UCSD-AML1 (cell line): ENCODE measurements around the gene TBCEL.
"Not testable (repeated sequence)": the region's sequence is repeated elsewhere in the genome, so short reads cannot be mapped to it uniquely, and the experiment has no call there.

ENCODE experiments used
- DNase-seq: peaks from one replicate; lab custom pipeline; 2025; ENCODE audit not compliant: unreplicated experiment; lab: John Stamatoyannopoulos, UW

TBCEL gene

DNA sequence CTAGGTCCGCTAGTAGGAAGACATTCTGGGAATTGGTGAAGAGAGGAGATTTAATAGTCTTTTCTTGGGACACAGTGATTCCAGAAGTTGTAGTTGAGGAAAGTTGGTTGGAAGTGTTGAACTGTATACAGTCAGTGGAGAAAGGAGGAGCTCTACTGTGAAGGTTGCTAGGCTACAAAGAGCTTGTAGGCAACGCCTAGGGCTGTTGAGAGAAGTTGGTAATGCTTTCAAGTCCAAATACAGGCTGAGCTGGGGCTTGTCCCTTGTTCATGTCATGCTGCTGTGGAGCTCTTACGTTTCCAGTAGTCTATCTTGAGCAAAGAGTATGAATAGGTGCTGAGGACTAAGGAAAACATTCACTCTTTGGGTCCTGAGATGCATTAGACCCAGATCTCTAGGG lies 1.1 kb downstream of the TBCEL start:
- DNase-seq = no peak

DNA sequence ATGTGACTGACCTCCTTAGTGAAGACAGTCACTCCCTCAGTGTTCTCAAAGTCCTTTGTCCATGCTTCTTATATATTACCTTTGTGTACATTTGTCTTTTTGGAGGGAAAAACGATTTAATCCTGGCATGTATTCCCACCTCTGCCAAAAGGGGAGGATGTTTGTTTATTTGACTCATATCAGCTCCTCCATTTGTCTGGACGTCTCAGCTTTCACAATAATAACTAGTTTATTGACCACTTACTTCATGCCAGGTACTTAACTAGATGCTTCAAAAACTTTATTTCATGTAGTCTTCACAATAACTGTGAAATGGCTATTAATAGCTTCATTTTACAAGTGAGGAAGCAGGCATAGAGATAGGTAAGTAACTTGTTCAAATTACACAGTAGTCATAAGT lies 5.3 kb downstream of the TBCEL start:
- no peak for DNase-seq

DNA sequence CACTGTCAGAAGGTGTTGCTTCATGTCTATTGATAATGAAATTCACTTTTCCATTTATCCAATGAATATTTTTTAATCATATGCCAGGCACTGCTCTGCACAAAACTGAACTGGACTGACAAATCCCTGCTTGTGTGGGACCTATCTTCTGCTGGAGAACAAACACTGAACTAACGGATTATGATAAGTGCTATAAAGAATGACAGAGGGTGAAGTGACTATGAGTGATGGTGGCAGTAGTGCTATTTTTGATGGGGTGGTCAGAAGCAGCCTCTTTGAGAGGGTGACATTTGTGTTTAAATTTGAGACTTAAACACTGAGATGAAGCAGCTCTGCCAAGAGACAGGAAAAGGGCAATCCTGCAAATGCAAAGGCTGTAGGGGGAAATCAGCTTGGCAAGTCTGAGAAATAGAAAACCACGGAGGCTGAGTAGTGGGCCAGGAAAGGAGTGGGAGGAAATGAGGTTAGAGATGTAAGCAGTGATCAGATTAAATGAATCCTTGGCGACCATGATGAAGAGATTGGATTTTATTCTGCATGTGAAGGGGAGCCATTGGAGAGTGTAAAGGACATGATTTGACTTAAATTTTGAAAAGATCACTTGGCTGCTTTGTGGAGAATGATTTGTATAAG lies 6.0 kb downstream of the TBCEL start:
- DNase-seq = no peak

DNA sequence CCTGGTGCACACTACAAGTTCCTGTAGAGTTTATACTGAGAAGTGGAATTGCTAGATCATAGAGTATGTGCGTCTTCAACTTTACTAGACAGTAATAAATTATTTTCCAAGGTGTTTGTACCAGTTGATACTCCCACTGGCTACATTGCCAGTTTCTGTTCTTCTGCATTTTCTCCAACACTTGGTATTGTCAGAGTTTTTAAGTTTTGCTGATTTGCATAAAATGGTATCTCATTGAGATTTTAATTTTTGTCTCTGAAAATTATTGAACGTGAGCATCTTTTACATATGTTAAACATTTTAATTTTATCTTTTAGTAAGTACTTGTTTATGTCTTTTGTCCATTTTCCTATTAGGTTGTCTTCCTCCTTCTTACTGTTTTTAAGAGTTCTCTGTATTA lies 7.3 kb downstream of the TBCEL start:
- no peak for DNase-seq

DNA sequence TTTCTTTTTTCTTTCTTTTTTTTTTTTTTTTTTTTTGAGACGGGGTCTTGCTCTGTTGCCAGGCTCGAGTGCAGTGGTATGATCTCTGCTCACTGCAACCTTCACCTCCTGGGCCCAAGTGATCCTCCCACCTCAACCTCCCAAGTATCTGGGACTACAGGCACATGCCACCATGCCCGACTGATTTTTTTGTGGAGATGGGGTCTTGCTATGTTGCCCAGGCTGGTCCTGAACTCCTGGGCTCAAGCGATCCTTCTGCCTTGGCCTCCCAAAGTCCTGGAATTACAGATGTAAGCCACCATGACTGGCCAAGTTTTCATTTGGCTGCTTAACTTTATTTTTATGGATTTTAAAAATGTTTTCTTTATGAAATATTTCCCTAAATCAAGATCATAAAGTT lies 7.7 kb downstream of the TBCEL start:
- DNase-seq = not testable (repeated sequence)

DNA sequence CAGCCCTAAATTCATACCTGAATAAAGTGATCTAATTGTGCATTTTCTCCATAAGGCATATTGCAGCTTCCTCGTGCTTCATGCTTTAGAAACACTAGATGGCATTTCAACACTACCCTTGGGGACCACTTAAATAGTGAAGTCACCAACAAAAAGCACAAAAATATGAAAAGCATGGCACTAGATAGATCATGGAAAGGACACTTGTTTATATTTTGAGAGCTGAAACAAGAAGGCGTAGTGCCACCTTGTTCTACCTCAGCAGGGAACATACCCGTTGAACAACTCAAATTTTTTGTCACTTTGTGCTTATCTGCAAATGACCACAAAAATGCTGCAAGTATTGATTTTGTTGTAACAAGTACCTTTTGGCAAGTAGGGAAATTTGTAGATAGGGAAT lies 8.6 kb downstream of the TBCEL start:
- DNase-seq = no peak

DNA sequence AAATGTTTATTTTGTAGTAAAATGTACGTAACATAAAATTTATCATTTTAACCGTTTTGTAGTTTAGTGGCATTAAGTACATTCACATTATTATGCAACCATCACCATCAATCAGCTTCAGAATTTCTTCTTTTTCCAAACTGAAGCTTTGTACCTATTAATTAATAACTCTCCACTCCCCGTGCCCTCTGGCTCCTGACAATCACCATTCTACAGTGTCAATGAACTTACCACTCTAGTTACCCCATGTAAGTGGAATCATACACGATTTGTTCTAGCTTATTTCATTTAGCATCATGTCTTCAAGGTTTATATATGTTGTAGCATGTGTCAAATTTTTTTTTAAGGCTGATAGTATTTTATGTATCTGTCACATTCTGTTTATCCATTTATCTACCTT lies 9.7 kb downstream of the TBCEL start:
- DNase-seq = no peak

DNA sequence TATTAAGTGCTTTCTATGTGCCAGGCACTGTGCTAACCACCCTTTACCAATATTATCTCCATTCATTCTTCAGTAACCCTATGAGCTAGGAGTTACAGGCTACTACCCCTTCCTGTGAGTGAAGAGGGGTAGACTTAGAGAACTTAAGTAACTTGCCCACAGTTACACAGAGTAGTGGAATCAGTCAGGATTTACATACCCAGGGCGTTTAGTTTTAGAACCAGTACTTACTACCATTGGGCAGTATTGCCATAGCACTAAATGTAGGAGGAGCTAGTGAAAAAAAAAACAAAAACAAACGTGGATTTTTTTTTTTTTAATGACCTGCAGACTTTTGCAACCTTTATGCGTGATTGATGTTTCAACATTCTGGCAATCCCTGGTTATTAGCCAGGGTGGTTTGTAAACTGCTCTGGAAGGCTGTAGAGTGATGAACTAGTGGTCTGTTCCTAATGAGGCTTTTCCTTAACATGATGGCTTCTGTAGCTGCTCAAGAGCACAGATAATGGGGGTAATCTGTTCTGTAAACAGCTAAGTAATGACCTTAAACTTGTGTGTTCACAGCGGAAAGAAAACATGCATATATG lies 11.4 kb downstream of the TBCEL start:
- DNase-seq = no peak

DNA sequence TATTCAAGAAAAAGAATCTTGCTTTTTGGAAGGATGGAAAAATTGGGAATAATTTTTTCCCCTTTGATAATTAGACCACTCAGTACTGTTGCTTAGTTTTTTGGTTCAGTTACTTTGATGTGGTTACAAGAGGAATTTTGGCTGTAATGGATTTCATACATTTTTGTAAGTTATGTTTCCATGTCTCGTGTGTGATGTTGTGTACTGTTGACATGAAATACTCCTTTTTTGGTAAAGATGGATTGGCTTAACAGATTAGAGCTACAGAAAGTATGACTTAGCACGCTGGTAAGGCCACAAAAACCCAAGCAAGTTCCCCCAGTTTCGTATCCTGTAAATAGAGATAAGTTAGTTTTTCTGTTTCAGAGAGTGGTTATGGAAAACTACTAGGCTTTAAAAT lies 11.9 kb downstream of the TBCEL start:
- DNase-seq = no peak

DNA sequence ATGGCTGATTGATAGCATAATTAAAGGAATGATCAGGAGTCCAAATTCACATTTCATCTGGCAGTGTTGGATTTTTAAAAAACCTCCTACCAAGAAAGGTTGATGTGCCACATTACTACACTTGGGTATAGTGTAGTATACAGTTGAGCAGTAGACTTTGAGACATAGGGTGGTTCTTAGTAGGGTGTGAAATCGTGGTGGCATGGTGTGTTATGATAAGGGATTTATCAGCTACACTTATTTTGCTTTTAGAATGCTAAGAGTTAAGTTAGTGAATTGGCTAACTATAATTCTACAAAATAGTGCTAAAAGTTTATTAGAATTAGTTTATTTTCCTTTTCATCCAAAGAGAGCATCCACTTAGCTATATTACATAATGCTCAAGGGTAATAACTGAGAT lies 13.1 kb downstream of the TBCEL start:
- no peak for DNase-seq

DNA sequence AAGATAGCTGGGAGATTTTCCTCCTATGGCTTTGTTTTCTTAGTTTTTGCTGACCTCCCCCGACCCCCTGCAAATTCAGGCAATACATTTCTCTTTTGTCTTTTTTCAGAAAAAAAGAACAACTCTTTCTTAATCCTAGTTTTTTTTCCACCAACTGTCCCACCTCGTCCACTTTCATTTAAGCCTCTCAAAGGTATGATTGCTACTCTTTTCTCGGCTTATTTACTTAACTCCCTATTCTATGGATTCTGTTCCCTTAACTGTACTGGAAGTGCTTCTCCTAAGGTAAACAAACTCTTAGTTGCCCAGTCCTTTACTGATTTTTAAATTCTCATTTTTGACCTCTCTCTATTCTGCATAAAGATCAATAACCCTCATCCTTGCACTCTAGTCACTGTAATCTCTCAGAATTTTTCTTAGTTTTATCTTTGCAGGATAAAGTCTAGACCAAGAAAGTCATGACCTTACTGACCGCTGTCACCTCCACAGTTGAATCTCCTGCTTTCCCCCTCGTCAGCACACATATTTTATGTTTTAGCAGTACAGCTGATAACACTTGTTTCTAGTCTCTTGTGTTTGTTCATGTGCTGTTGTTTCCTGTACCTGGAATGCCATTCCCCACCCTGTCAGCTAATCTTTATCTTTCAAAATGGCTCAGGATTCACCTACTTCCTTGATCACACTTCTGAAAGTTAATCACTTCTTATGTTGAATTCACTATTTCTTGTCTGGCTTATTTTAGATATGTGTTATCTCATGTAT lies 14.9 kb downstream of the TBCEL start:
- no peak for DNase-seq

DNA sequence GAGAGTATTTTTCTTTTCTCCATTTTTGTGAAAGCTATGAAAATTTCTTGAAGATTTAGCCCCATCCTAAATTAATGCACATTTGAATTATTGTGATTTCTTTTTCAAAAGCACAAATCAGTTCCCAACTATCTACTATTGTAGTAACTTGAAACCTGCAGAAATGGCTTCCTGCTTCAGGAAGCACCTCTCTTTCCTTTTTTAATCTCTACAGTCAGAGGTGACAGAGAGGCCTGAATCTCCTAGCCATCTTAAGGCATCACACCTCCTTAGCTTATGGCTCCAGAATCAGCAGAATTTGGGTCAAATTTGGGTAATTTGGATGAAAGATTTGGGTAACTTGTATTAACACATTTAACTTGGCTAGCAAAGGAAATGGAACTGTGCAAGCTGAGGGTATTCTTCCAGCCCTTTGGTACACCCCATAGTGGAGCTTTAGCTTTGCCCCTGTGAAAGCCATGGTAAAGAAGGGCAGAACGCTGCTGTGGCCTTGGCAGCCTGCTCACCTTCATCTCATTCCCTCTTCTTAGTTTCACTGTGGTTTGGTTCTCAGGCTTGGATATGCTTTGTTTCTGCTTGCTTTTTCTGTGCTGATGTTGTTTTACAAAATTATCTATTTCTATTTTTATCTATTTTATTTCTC lies 16.2 kb downstream of the TBCEL start:
- no peak for DNase-seq

DNA sequence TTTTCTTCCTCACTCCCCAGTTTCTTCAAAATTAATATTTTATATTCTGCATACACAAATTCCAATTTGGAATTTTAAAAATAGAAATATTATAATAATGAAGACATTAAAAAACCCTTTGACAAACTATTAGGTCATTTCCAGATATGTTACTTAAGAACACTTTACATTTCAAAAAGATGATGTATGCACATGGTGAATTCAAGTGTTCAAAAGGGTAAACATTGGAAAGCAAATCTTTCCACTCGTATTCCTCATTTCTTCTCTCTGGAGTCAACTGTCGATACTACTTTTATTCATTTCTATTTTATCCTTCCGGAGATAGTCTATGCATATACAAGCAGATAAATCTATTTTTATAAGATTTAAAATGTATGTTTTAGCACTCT lies 16.7 kb downstream of the TBCEL start:
- no peak for DNase-seq

DNA sequence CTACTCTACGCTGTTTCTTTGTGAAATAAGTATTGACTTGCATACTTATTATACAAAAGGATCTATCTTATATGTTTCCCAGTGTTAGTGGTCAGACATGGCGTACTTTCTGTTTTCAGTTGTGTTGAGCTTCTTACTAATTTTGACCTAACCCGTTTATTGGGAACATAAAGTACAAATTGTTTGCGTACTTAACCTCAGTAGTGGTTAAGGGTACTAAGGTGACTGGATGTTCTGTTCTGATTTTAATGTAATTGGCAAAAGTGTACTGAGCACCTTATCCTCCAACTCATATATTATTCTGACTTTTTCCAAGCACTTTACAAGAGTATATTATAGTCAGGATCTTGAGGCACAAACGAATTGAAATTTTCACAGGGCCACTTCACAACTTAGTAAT lies 17.2 kb downstream of the TBCEL start:
- no peak for DNase-seq

DNA sequence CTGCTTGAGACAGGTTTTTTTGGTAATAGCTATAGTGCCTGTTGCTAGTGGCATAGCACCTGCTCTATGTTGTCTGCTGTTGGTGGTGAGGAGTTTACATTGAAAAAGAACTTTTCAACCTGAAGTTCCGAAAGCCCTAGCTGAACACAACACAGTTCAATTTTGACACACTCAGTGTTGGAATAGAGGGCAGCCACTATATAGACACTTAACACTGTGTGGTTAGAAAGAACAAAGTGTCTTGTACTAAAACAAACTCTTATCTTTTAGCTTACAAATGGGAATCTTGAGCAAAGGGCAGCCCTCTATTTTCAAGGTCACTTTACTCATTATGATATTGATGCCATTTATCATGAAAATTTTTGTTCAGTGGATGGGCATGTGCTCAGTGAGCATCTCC lies 18.4 kb downstream of the TBCEL start:
- no peak for DNase-seq

DNA sequence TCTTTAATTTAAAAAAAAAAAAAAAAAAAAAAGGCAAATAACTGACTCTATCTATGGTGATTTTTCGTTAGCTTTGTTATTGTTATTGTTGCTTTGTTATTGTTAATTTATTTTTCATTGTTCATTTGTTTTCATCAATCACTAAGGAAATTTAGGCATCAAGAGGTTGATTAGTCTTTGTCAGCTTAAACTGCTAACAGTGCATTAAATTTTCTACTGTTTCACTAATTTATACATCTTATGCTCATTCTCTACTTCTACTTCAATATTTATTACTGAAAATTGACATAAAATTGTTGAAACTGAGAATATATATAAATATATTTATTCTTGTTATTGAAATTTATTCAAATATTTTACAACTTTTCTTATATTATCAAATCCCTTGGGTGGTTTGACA lies 24.0 kb downstream of the TBCEL start:
- no peak for DNase-seq

DNA sequence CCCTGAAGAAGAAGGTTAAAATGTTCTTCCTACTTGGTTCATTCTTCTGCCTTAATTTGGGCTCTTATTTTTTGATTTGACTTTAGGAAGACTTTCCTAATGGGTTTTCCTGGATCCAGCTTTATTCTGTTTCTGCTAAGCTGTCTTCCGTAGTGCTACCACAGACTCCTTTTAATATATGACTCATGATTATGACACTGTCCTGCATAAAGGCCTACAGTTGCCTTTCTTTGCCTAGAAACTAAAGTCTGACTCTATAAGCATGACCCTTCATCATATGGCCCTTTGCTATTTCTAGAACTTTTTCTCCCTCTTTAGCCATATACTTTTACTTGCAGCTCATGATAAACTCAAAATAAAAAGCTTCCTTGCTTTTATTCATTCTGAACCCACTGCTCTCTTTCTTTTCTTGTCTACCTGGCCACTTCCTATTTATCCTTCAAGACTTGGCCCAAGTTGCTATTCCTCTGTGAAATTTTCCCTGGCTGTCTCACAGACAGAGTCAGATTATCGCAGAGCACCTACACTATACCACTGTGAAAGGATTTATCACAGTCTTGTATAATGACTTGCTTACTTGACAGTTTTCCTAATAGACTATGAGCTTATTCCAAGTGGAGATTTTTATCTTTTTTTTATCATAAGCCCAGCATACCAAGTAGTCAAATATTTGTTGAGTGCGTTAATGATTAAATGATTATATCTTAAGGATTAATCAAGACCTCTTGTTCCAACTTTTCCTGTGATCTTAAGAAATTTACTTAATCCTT lies 24.7 kb downstream of the TBCEL start:
- no peak for DNase-seq

DNA sequence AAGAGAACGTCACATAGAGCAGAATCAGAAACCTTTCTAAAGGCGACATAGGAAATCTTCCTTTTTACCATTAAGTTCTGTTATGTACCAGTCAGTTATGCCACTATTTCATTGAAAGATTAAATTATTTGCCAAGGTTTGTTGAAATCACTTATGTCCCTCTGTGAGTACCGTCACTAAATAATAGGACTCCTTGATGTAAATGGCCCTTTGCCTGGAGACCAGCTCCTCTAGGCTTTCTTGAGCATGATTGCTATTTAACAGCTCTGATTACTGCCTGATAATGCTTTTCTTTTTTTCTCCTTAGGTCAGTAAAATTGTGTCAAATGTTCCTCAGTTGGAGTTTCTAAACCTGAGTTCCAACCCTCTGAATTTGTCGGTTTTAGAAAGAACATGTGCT lies 29.3 kb downstream of the TBCEL start:
- no peak for DNase-seq

DNA sequence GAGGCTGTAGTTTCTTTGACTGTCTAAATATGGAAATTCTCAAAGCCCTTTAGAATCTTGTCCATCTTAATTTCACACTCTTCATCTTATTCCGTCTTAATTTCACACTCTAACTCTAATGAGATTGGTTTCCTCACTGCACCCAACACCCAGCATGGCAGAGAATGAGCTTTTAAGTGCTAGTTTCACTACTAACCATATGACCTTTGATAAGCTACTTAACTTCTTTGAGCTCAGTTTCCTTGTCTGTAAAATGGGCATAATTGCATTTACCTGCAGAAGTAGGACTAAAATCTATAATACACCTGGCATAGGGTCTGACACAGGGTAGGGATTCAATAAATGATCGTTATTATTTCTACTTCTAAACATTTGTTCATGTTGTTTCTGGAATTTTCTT lies 30.4 kb downstream of the TBCEL start:
- DNase-seq = no peak

DNA sequence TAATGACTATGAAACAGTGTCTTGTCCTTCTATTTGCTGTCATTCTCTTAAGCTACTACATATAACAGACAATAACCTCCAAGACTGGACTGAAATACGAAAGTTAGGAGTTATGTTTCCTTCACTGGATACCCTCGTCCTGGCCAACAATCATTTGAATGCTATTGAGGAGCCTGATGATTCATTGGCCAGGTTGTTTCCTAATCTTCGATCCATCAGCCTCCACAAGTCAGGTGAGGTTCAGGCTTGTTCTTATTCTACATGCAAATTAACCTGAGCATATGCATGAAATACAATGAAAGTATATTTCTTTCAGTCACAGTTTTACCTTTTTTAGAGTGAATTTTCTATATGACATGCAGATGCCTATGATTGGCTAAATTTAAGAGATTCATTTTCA lies 31.2 kb downstream of the TBCEL start:
- no peak for DNase-seq

DNA sequence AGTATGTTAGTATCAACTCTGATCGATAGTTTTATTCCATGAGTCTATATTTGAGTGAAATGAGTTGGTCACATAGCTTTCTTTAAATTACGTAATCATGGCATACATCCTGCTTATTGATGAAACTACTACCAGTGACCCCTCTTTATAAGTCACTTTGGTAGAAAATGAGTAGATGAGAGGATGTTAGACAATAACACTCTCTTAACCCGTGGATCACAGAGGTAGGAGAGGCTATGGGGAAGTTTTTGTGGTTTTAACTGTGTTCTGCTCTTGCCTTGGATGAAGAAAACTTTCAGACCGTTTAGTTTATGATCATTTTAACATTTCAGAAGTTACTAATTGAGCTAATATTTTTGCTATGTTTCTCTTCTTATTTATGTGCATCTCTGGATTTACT lies 34.0 kb downstream of the TBCEL start:
- no peak for DNase-seq
